K562 (cell line): ENCODE data around the gene CEACAM7. TPM values are rescaled to one million over a fixed set of nuclear protein-coding genes. Genes with fewer than 3 reads are reported as not detected.
A peak's percentile ranks its signal among the peaks of the same experiment; 100 is the strongest.

Experiments used
- BHLHE40 ChIP-seq: IDR thresholded peaks from 2 replicates; pipeline ENCODE4 v1.6.1; 2011; ENCODE audit warnings: low read length, improper control_type of control experiment
- RB1 ChIP-seq: fragments of 450-650 bp; IDR thresholded peaks from 2 replicates; pipeline ENCODE4 v1.6.1; 2017; ENCODE audit warnings: low read depth, mild to moderate bottlenecking
- polyA plus RNA-seq, 8 experiments: library from polyadenylated mRNA; depleted of rRNA in 4 of 8; stranded (reverse) in 5 of 8; unstranded in 3 of 8; fragments of >200 nt; fragmentation: Nextera tagmentation in 2 of 8; fragmentation: Illumina TruSeq in 1 of 8; extraction: Ambion mirVana in 2 of 8; extraction: Trizol in 1 of 8; gene quantifications; 2 replicates each; pipeline versions ENCODE4 v1.2.1 to v1.2.3, GENCODE V29; 2011 to 2014; ENCODE audit warnings: inconsistent platforms in 1 of 8, missing spikeins in 1 of 8
- total RNA-seq, 7 experiments: library from RNA; depleted of rRNA in 6 of 7; stranded (reverse); fragments of >200 nt in 6 of 7; fragmentation: Illumina TruSeq in 2 of 7; extraction: Trizol in 2 of 7; gene quantifications; 2 replicates each; pipeline versions ENCODE4 v1.2.1 to v1.2.3, GENCODE V29; 2011 to 2021; ENCODE audit warnings: low replicate concordance in 1 of 7
- TF ChIP-seq, protein P1 (sequence below), 3 experiments: IDR thresholded peaks in 2 of 3; conservative IDR thresholded peaks in 1 of 3; 2 replicates each; pipeline ENCODE4 v1.5.1; 2011 to 2012; ENCODE audit warnings: low read length in 3 of 3, mild to moderate bottlenecking in 3 of 3, control low read depth in 2 of 3, improper control_type of control experiment in 1 of 3, inconsistent platforms in 1 of 3, low read depth in 1 of 3, mixed read lengths in 1 of 3, moderate library complexity in 1 of 3; ENCODE audit not compliant: insufficient read depth in 2 of 3
- TF ChIP-seq, protein P2 (sequence below), 2 experiments: fragments of 450-650 bp; formaldehyde crosslinking in 1 of 2; IDR thresholded peaks; 2 replicates each; pipeline versions ENCODE4 v1.4.0 to v1.6.1; 2014 to 2020; ENCODE audit warnings: mild to moderate bottlenecking in 2 of 2, borderline replicate concordance in 1 of 2, low read depth in 1 of 2

Gene CEACAM7
- total and polyA plus RNA-seq, 9 of the 15 experiments (the other 6 are each of a cell fraction or from before 2014, with no cell fraction given) = not detected

DNA sequence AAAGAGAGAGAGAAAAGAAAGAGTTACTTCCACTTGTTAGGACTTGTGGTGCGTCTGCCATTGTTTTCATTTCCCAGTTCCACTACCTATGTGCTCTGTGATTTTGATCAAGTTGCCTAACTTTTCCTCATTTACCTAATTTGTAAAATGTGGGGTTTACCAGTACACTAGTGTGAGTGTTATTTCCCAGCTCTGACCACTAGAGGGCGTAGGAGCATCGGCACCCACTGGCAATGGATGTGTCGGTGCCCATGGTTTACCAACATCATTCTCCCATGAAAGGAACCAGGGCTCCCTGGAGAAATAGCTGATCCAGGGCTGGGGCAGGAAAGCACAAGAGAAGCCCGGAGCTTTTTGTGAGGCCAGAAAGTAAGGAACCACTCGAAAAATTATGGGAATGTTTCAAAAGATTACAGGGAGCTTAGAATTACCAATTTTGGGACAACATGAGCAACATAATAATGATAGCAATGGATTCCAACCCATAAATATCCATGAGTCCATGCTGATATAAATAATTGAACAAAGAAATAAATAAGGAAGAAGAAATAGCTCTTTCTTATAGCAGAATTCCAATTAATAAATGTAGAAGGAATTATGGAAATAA lies 46.1 kb downstream of the CEACAM7 start (continued):
- TF ChIP-seq, protein P1, sequence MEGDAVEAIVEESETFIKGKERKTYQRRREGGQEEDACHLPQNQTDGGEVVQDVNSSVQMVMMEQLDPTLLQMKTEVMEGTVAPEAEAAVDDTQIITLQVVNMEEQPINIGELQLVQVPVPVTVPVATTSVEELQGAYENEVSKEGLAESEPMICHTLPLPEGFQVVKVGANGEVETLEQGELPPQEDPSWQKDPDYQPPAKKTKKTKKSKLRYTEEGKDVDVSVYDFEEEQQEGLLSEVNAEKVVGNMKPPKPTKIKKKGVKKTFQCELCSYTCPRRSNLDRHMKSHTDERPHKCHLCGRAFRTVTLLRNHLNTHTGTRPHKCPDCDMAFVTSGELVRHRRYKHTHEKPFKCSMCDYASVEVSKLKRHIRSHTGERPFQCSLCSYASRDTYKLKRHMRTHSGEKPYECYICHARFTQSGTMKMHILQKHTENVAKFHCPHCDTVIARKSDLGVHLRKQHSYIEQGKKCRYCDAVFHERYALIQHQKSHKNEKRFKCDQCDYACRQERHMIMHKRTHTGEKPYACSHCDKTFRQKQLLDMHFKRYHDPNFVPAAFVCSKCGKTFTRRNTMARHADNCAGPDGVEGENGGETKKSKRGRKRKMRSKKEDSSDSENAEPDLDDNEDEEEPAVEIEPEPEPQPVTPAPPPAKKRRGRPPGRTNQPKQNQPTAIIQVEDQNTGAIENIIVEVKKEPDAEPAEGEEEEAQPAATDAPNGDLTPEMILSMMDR (IDR thresholded peaks at IDR 0.05 in 2 of 3, conservative IDR thresholded peaks at IDR 0.05 in 1 of 3; ENCODE audit: insufficient read depth in 2 of 3, low read depth in 1 of 3, low read length in 3 of 3) = peak; percentile 81 to 90 (median 81)
- no peak for TF ChIP-seq BHLHE40
- TF ChIP-seq, protein P2, sequence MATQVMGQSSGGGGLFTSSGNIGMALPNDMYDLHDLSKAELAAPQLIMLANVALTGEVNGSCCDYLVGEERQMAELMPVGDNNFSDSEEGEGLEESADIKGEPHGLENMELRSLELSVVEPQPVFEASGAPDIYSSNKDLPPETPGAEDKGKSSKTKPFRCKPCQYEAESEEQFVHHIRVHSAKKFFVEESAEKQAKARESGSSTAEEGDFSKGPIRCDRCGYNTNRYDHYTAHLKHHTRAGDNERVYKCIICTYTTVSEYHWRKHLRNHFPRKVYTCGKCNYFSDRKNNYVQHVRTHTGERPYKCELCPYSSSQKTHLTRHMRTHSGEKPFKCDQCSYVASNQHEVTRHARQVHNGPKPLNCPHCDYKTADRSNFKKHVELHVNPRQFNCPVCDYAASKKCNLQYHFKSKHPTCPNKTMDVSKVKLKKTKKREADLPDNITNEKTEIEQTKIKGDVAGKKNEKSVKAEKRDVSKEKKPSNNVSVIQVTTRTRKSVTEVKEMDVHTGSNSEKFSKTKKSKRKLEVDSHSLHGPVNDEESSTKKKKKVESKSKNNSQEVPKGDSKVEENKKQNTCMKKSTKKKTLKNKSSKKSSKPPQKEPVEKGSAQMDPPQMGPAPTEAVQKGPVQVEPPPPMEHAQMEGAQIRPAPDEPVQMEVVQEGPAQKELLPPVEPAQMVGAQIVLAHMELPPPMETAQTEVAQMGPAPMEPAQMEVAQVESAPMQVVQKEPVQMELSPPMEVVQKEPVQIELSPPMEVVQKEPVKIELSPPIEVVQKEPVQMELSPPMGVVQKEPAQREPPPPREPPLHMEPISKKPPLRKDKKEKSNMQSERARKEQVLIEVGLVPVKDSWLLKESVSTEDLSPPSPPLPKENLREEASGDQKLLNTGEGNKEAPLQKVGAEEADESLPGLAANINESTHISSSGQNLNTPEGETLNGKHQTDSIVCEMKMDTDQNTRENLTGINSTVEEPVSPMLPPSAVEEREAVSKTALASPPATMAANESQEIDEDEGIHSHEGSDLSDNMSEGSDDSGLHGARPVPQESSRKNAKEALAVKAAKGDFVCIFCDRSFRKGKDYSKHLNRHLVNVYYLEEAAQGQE (IDR thresholded peaks at IDR 0.05; ENCODE audit: borderline replicate concordance) = peak; percentile 34; the same call in 1 of the 2 replicates
- TF ChIP-seq, protein P2 (CRISPR knock-in tag; IDR thresholded peaks at IDR 0.05; ENCODE audit: low read depth) = no peak
- no peak for TF ChIP-seq RB1
